OCI-LY1 (cell line): ENCODE results near the gene TPM1.

ENCODE experiments used
- H2AFZ ChIP-seq: fragments of 200-600 bp; sonication (generic), shearing (Covaris generic); 2 replicates; pipeline ENCODE4 v1.6.0; 2014; ENCODE audit warnings: antibody characterized with exemption, mild to moderate bottlenecking, low read length
- H3F3A ChIP-seq: fragments of 200-600 bp; sonication (generic), shearing (Covaris generic); 2 replicates; pipeline ENCODE4 v1.6.0; 2014; ENCODE audit warnings: mild to moderate bottlenecking, antibody characterized with exemption, low read length, moderate library complexity; ENCODE audit not compliant: insufficient read depth
- H3K27ac ChIP-seq: fragments of 200-600 bp; sonication (generic); 2 replicates; pipeline ENCODE4 v1.5.1; 2014; ENCODE audit warnings: low read length, mixed run types, mild to moderate bottlenecking, low read depth; ENCODE audit not compliant: poor library complexity, severe bottlenecking
- H3K27me3 ChIP-seq: fragments of 200-600 bp; sonication (generic); 2 replicates; pipeline ENCODE4 v1.6.0; 2014; ENCODE audit warnings: antibody characterized with exemption, mild to moderate bottlenecking, low read length, moderate library complexity; ENCODE audit not compliant: insufficient read depth
- H3K36me3 ChIP-seq: fragments of 200-600 bp; sonication (generic); 2 replicates; pipeline ENCODE4 v1.6.1; 2014; ENCODE audit warnings: mild to moderate bottlenecking, antibody characterized with exemption, low read length, moderate library complexity, mixed read lengths; ENCODE audit not compliant: insufficient read depth
- H3K4me1 ChIP-seq: fragments of 200-600 bp; sonication (generic); 2 replicates; pipeline ENCODE4 v1.5.1; 2014; ENCODE audit warnings: mild to moderate bottlenecking, low read length, moderate library complexity; ENCODE audit not compliant: insufficient read depth, severe bottlenecking
- H3K4me2 ChIP-seq: fragments of 200-600 bp; sonication (generic), shearing (Covaris generic); 2 replicates; pipeline ENCODE4 v1.6.1; 2014; ENCODE audit warnings: low read length
- H3K4me3 ChIP-seq: fragments of 200-600 bp; sonication (generic); 2 replicates; pipeline ENCODE4 v1.5.1; 2014; ENCODE audit warnings: low read length, low read depth, mild to moderate bottlenecking, mixed read lengths; ENCODE audit not compliant: poor library complexity, severe bottlenecking
- H3K79me2 ChIP-seq: fragments of 200-600 bp; shearing (Covaris generic); 2 replicates; pipeline ENCODE4 v1.6.1; 2016; ENCODE audit warnings: mixed run types, low read length, mixed read lengths; ENCODE audit not compliant: insufficient read depth
- H3K9ac ChIP-seq: fragments of 200-600 bp; sonication (generic), shearing (Covaris generic); 2 replicates; pipeline ENCODE4 v1.6.1; 2014; ENCODE audit warnings: mild to moderate bottlenecking, low read length, mixed read lengths
- H3K9me2 ChIP-seq: fragments of 200-600 bp; sonication (generic), shearing (Covaris generic); 2 replicates; pipeline ENCODE4 v1.6.1; 2014; ENCODE audit warnings: low read depth, mild to moderate bottlenecking, low read length, mixed read lengths
- H3K9me3 ChIP-seq: fragments of 200-600 bp; shearing (Covaris generic); 2 replicates; pipeline ENCODE4 v1.6.1; 2014; ENCODE audit warnings: low read length, mixed read lengths
- H4K20me1 ChIP-seq: fragments of 200-600 bp; sonication (generic), shearing (Covaris generic); 2 replicates; pipeline ENCODE4 v1.6.0; 2016; ENCODE audit warnings: mild to moderate bottlenecking, low read length; ENCODE audit not compliant: insufficient read depth
- CTCF ChIP-seq: fragments of 200-600 bp; sonication (generic), shearing (Covaris generic); IDR thresholded peaks from 2 replicates; pipeline ENCODE4 v1.5.1; 2017; ENCODE audit warnings: mild to moderate bottlenecking, antibody characterized with exemption, low read length, moderate library complexity, mixed read lengths
- EZH2 ChIP-seq: fragments of 200-600 bp; sonication (generic), shearing (Covaris generic); IDR thresholded peaks from 2 replicates; pipeline ENCODE4 v1.8.0; 2017; ENCODE audit warnings: borderline replicate concordance, mixed run types, mild to moderate bottlenecking, antibody characterized with exemption, low read length, moderate library complexity, mixed read lengths

The TPM1 gene

GRCh38 chr15:63042877-63043334 is 359 bp downstream of the TPM1 start:
- no peak overlapping the region for H3K9ac ChIP-seq
- H3F3A ChIP-seq: no peaks in the 10 kb centered on the region
- H3K79me2 ChIP-seq: no peaks in the 10 kb centered on the region
- no peaks in the 10 kb centered on the region for H3K9me2 ChIP-seq
- H3K4me3 ChIP-seq: no peak overlapping the region
- no peak overlapping the region for H2AFZ ChIP-seq
- peaks cover 18% of the 10 kb centered on the region for H3K27me3 ChIP-seq
- H3K36me3 ChIP-seq: no peaks in the 10 kb centered on the region
- H3K4me2 ChIP-seq: no peak overlapping the region
- H4K20me1 ChIP-seq: no peaks in the 10 kb centered on the region
- no peak for TF ChIP-seq EZH2
- no peak for TF ChIP-seq CTCF
- H3K9me3 ChIP-seq: no peaks in the 10 kb centered on the region
- peaks cover 4% of the 10 kb centered on the region for H3K4me1 ChIP-seq
- H3K27ac ChIP-seq: no peak overlapping the region

- no peaks in the 10 kb centered on the region for H3F3A ChIP-seq
- H3K27me3 ChIP-seq: peaks cover 18% of the 10 kb centered on the region
- H4K20me1 ChIP-seq: no peaks in the 10 kb centered on the region
- H3K9ac ChIP-seq: no peak overlapping the region
- H3K27ac ChIP-seq: no peak overlapping the region
- no peaks in the 10 kb centered on the region for H3K36me3 ChIP-seq
- H3K4me1 ChIP-seq: peaks cover 4% of the 10 kb centered on the region
- no peaks in the 10 kb centered on the region for H3K79me2 ChIP-seq
- TF ChIP-seq CTCF (no peak), EZH2 (no peak)
- H2AFZ ChIP-seq: no peak overlapping the region
- no peak overlapping the region for H3K4me3 ChIP-seq
- H3K9me2 ChIP-seq: no peaks in the 10 kb centered on the region
- no peaks in the 10 kb centered on the region for H3K9me3 ChIP-seq
- H3K4me2 ChIP-seq: no peak overlapping the region
Observed at GRCh38 chr15:63043335-63044076, 959 bp downstream of the TPM1 start.

GRCh38 chr15:63044077-63044644 is 1.6 kb downstream of the TPM1 start:
- H3K4me3 ChIP-seq: no peak overlapping the region
- no peaks in the 10 kb centered on the region for H3K79me2 ChIP-seq
- peaks cover 9% of the 10 kb centered on the region for H3K4me1 ChIP-seq
- TF ChIP-seq CTCF (no peak), EZH2 (no peak)
- no peaks in the 10 kb centered on the region for H4K20me1 ChIP-seq
- no peak overlapping the region for H2AFZ ChIP-seq
- no peak overlapping the region for H3K27ac ChIP-seq
- H3K9me3 ChIP-seq: no peaks in the 10 kb centered on the region
- no peaks in the 10 kb centered on the region for H3F3A ChIP-seq
- H3K9ac ChIP-seq: no peak overlapping the region
- H3K27me3 ChIP-seq: peaks cover 18% of the 10 kb centered on the region
- no peaks in the 10 kb centered on the region for H3K36me3 ChIP-seq
- no peak overlapping the region for H3K4me2 ChIP-seq
- no peaks in the 10 kb centered on the region for H3K9me2 ChIP-seq
